T47D (cell line): Measurements from ENCODE around the gene CHCHD10.
A peak's percentile ranks its signal among the peaks of the same experiment; 100 is the strongest.

ENCODE experiments used
- DNase-seq, 2 experiments: peaks; one replicate each; pipeline versions ENCODE4 v3.0.0 to v3.0.0-alpha.2; 2011 to 2012; ENCODE audit warnings: low read depth in 1 of 2, low spot score in 1 of 2
- JUND ChIP-seq: IDR thresholded peaks from 2 replicates; pipeline ENCODE4 v1.6.1; 2012; ENCODE audit warnings: low read depth
- in situ Hi-C: cut with HindIII; loops from 2 replicates; pipeline ENCODE4 v1.10.0; 2016; ENCODE audit warnings: low sequenced_read_pairs, low pct_unique_long_range_greater_than_20kb

CHCHD10 gene

DNA sequence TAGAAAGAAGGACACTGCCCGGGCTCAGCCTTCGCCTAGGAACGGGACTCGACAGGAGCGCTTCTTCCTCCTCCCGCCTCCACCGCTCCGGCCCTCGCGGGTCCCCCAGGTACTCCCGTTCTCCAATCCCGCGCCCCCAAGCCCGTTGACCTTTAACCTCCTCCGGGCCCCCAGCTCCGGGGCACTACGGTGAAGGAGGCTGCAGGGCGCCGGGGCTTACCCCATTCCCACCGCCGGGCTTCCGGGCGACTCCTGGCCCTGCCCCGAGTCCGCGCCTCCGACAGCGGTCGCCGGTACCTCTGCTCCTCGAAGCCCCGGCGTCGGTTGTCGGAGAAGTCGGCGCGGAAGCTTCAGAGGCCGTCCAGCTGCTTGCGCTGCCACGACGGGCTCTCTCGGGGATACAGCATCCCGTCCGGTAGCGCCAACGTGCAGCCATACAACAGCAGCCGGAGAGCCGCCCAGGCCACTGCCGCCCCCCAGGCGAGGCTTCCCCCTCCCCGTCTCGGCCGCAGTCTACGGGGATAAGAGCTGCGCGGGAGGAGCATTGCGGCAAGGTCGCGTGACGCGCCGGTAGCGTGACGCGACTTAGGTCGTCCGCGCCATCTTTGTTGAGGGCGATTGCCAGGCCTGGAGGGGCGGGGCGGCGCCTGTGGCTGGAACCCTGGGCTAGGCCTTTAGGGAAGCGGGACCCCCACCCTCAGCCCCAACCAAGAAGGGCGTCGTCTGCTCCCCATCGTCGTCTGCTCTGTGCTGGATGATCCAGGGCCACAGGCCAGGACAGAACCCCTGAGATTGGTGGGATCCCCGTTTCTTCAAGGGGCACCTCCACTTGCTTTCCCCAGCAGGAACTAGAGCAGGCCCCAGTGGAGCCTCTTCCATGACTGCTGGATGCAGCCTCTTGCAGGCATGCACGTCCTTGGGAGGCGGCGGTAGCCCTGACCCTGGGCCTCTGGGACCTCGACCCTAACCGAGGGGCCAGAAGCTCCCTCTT, 50.7 kb downstream of the CHCHD10 start:
- in situ Hi-C loops = no loop called here
- TF ChIP-seq JUND = no peak
- DNase-seq = peak; percentile 75 to 87
